Neural progenitor cell (in vitro differentiated cells): ENCODE data around the gene OR6J1. TPM values are rescaled to one million over a fixed set of nuclear protein-coding genes. Genes with fewer than 3 reads are reported as not detected.

ENCODE experiments used
- DNase-seq: peaks from one replicate; pipeline ENCODE4 v3.0.0-alpha.2; 2016; ENCODE audit warnings: low spot score
- H2AFZ ChIP-seq: fragments of 200-600 bp; sonication (generic); replicated peaks from 2 replicates; pipeline ENCODE4 v1.6.1; 2016; ENCODE audit warnings: antibody characterized with exemption
- H3F3A ChIP-seq: fragments of 200-600 bp; sonication (generic); 2 replicates; pipeline ENCODE4 v1.6.1; 2016; ENCODE audit warnings: antibody characterized with exemption, low read depth
- H3K27ac ChIP-seq: fragments of 200-600 bp; sonication (generic); 2 replicates; pipeline ENCODE4 v1.5.1; 2016; ENCODE audit warnings: mild to moderate bottlenecking
- H3K27me3 ChIP-seq: fragments of 200-600 bp; sonication (generic); 2 replicates; pipeline ENCODE4 v1.6.1; 2016; ENCODE audit warnings: mild to moderate bottlenecking, moderate library complexity
- H3K36me3 ChIP-seq: fragments of 200-600 bp; sonication (generic); 2 replicates; pipeline ENCODE4 v1.5.1; 2016
- H3K4me1 ChIP-seq: fragments of 200-600 bp; sonication (generic); 2 replicates; pipeline ENCODE4 v1.6.1; 2016; ENCODE audit warnings: mixed run types
- H3K4me2 ChIP-seq: fragments of 200-600 bp; sonication (generic); 2 replicates; pipeline ENCODE4 v1.6.1; 2016
- H3K4me3 ChIP-seq: fragments of 200-600 bp; sonication (generic); 2 replicates; pipeline ENCODE4 v1.5.1; 2016
- H3K79me2 ChIP-seq: fragments of 200-600 bp; sonication (generic); 2 replicates; pipeline ENCODE4 v1.6.1; 2016; ENCODE audit warnings: low read depth
- H3K9ac ChIP-seq: fragments of 200-600 bp; sonication (generic); 2 replicates; pipeline ENCODE4 v1.6.1; 2016
- H3K9me3 ChIP-seq: fragments of 200-600 bp; sonication (generic); 2 replicates; pipeline ENCODE4 v1.5.1; 2016; ENCODE audit warnings: low read depth
- H4K20me1 ChIP-seq: fragments of 200-600 bp; sonication (generic); 2 replicates; pipeline ENCODE4 v1.6.1; 2016; ENCODE audit warnings: low read depth
- H3K27ac Mint-ChIP-seq: 3 replicates; pipeline ENCODE4 v1.8.0; 2021; ENCODE audit warnings: mixed read lengths
- H3K27me3 Mint-ChIP-seq: 2 replicates; pipeline ENCODE4 v1.8.0; 2022; ENCODE audit warnings: low read depth, mild to moderate bottlenecking, inconsistent platforms, moderate library complexity, mixed read lengths; ENCODE audit not compliant: insufficient read depth
- H3K36me3 Mint-ChIP-seq: 3 replicates; pipeline ENCODE4 v1.8.0; 2021; ENCODE audit warnings: mixed read lengths
- H3K4me1 Mint-ChIP-seq: 3 replicates; pipeline ENCODE4 v1.8.0; 2021; ENCODE audit warnings: mixed read lengths
- H3K4me3 Mint-ChIP-seq: 3 replicates; pipeline ENCODE4 v1.8.0; 2021; ENCODE audit warnings: mild to moderate bottlenecking, moderate library complexity, mixed read lengths
- H3K9me3 Mint-ChIP-seq: 3 replicates; pipeline ENCODE4 v1.8.0; 2020; ENCODE audit warnings: mixed read lengths
- CTCF ChIP-seq: fragments of 200-600 bp; sonication (generic); IDR thresholded peaks from 2 replicates; pipeline ENCODE4 v1.5.1; 2017; ENCODE audit warnings: antibody characterized with exemption, mild to moderate bottlenecking
- EZH2 ChIP-seq: fragments of 200-600 bp; sonication (generic); IDR thresholded peaks from 2 replicates; pipeline ENCODE4 v1.6.1; 2017; ENCODE audit warnings: antibody characterized with exemption, mild to moderate bottlenecking, moderate library complexity
- EZH2phosphoT487 ChIP-seq: fragments of 200-600 bp; sonication (generic); IDR thresholded peaks from 2 replicates; pipeline ENCODE4 v1.6.1; 2017; ENCODE audit warnings: antibody characterized with exemption
- total RNA-seq: library from RNA; depleted of rRNA; stranded (reverse); fragments of >200 nt; gene quantifications from 2 replicates; pipeline ENCODE4 v1.2.3, GENCODE V29; 2015; ENCODE audit warnings: low replicate concordance

The OR6J1 gene
- total RNA-seq, 1 donor from 2014 or later = not detected

GRCh38 chr14:22629361-22629760, 14.8 kb downstream of the OR6J1 start:
- H3K9ac ChIP-seq = no peak overlapping the region
- H3K4me1 ChIP-seq = no peaks in the 10 kb centered on the region
- H3F3A ChIP-seq = no peaks in the 10 kb centered on the region
- H4K20me1 ChIP-seq = no peaks in the 10 kb centered on the region
- no peak for DNase-seq
- H3K27ac ChIP-seq = no peak overlapping the region
- Mint-ChIP-seq H3K4me1 (no peaks in the 10 kb centered on the region), H3K36me3 (no peaks in the 10 kb centered on the region), H3K4me3 (no peak overlapping the region), H3K27me3 (peaks cover 6% of the 10 kb centered on the region), H3K9me3 (peaks cover 13% of the 10 kb centered on the region), H3K27ac (no peak overlapping the region)
- no peak overlapping the region for H2AFZ ChIP-seq
- H3K36me3 ChIP-seq = no peaks in the 10 kb centered on the region
- TF ChIP-seq EZH2phosphoT487 (no peak), CTCF (no peak)
- no peak overlapping the region for H3K4me2 ChIP-seq
- H3K9me3 ChIP-seq = no peaks in the 10 kb centered on the region
- no peak overlapping the region for H3K4me3 ChIP-seq
- no peaks in the 10 kb centered on the region for H3K79me2 ChIP-seq
- H3K27me3 ChIP-seq = no peaks in the 10 kb centered on the region

GRCh38 chr14:22627506-22628263, 16.5 kb downstream of the OR6J1 start:
- Mint-ChIP-seq H3K27me3 (no peaks in the 10 kb centered on the region), H3K4me3 (no peak overlapping the region), H3K36me3 (no peaks in the 10 kb centered on the region), H3K9me3 (peaks cover 9% of the 10 kb centered on the region), H3K4me1 (no peaks in the 10 kb centered on the region), H3K27ac (no peak overlapping the region)
- no peaks in the 10 kb centered on the region for H3F3A ChIP-seq
- no peak overlapping the region for H3K4me2 ChIP-seq
- no peak overlapping the region for H3K27ac ChIP-seq
- no peak overlapping the region for H2AFZ ChIP-seq
- no peaks in the 10 kb centered on the region for H3K9me3 ChIP-seq
- no peaks in the 10 kb centered on the region for H3K27me3 ChIP-seq
- H3K79me2 ChIP-seq = no peaks in the 10 kb centered on the region
- no peak for DNase-seq
- H3K4me3 ChIP-seq = no peak overlapping the region
- no peak for TF ChIP-seq EZH2phosphoT487
- TF ChIP-seq CTCF = no peak
- no peak for TF ChIP-seq EZH2
- H3K9ac ChIP-seq = no peak overlapping the region
- H3K36me3 ChIP-seq = no peaks in the 10 kb centered on the region
- H4K20me1 ChIP-seq = no peaks in the 10 kb centered on the region
- H3K4me1 ChIP-seq = no peaks in the 10 kb centered on the region

GRCh38 chr14:22626590-22626989, 17.6 kb downstream of the OR6J1 start:
- Mint-ChIP-seq H3K9me3 (peaks cover 11% of the 10 kb centered on the region), H3K4me3 (no peak overlapping the region), H3K27me3 (no peaks in the 10 kb centered on the region), H3K36me3 (peaks cover under 1% of the 10 kb centered on the region), H3K27ac (no peak overlapping the region), H3K4me1 (no peaks in the 10 kb centered on the region)
- no peak overlapping the region for H2AFZ ChIP-seq
- no peaks in the 10 kb centered on the region for H3F3A ChIP-seq
- no peak for TF ChIP-seq EZH2phosphoT487
- no peak for TF ChIP-seq CTCF
- TF ChIP-seq EZH2 = no peak
- H3K27ac ChIP-seq = no peak overlapping the region
- no peak overlapping the region for H3K9ac ChIP-seq
- no peak overlapping the region for H3K4me3 ChIP-seq
- no peaks in the 10 kb centered on the region for H3K27me3 ChIP-seq
- H3K9me3 ChIP-seq = no peaks in the 10 kb centered on the region
- H3K79me2 ChIP-seq = no peaks in the 10 kb centered on the region
- no peaks in the 10 kb centered on the region for H3K36me3 ChIP-seq
- H3K4me2 ChIP-seq = no peak overlapping the region
- no peaks in the 10 kb centered on the region for H3K4me1 ChIP-seq
- H4K20me1 ChIP-seq = no peaks in the 10 kb centered on the region
- no peak for DNase-seq
